ENCODE measurements around the gene SORBS1.
A peak's percentile ranks its signal among the peaks of the same experiment; 100 is the strongest.

SORBS1 gene

DNA sequence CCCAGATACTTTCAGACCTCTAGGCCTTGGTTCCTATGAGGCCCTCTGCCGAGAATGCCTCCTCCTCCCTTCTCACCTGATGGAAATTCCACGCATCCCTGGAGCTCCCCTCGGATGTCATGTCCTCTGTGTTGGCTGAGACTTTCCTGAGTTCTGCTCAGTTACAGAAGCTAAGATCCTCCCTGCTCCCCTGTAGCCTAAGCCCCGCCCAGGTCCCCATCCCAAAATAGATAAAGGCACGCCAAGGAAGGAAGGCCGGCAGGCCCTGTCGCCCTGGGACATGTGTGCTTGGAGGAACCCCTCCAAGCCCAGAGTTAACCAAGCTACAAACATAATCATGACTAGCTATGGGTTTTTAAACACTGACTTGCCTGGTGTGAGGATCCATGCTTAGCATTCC lies 123.5 kb downstream of the SORBS1 start:
- no peak for DNase-seq (ENCODE audit: low read depth in 2 of 2)

DNA sequence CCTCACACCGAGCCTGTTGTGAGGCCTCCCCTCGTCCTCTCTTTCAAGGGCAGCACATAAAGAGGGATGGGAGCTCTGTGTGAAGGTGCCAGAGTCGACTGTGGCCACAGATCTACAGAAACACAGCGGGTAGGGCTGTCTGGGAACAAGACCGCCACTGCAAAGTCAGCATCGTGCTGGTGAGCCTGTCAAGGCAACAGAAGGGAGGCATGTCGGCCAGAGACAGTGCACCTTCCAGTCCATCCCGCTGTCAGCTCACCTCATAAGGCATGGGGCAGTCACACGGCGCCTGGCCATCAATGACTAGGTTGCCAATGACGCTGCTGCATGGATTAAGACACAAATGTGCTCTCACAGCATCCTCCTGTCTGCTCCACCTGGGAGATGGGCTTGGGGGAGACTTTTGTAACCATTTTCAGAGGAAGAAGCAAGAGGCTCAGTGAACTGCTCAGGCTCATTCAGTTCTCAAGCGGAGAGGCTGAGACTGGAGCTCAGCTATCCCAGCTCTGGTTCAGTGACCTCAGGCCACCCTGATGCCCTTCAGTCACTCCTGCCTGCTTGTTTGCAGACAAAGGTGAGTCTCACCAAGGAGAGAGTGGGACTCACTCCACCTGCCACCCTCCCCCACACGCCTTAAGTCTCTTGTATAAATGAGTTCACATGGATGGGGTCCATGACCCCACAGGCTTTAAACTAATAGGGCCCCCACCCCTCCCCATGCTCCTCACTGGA lies 125.5 kb downstream of the SORBS1 start:
- no peak for DNase-seq (ENCODE audit: low read depth in 2 of 2)

DNA sequence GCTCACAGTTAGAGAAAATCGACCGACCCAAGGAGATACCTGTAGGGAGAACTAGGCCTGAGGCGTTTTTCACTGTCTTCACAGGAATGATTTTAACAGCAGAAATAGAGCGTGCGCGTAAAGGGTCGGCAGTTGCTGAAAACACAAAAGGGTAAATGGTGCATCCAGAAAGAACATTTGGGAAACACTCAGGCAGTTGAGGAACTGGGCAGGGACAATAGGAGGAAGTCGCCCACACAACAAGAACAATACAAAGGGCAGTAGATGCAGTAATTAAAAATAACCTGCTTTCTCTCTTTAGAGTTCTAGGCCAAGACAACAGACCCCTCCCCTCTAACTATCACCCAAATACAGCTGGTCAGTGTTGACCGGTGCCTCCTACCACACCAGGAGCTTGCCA lies 126.6 kb downstream of the SORBS1 start:
- DNase-seq (ENCODE audit: low read depth in 2 of 2): no peak

DNA sequence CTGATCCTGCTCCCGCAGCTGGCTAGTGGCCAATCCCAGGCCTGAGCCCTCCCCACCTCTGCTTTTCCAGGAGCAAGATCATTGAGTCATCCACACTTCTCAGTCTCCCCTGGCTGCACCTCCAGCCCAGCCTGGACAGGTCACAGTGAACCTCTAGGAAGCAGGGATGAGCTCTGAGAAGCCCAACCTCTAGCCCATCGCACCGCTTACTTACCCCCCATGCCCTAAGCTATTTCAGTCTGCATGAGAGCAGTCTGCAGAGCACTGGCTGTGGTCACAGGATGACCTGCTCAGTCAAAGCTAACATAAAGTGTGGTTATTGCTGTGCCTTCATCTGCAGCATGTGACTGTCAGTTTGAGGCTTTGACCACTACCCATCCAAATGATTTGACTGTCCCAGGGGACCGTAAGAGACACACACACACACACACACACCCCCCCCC lies 129.2 kb downstream of the SORBS1 start:
- no peak for DNase-seq (ENCODE audit: low read depth in 2 of 2)

DNA sequence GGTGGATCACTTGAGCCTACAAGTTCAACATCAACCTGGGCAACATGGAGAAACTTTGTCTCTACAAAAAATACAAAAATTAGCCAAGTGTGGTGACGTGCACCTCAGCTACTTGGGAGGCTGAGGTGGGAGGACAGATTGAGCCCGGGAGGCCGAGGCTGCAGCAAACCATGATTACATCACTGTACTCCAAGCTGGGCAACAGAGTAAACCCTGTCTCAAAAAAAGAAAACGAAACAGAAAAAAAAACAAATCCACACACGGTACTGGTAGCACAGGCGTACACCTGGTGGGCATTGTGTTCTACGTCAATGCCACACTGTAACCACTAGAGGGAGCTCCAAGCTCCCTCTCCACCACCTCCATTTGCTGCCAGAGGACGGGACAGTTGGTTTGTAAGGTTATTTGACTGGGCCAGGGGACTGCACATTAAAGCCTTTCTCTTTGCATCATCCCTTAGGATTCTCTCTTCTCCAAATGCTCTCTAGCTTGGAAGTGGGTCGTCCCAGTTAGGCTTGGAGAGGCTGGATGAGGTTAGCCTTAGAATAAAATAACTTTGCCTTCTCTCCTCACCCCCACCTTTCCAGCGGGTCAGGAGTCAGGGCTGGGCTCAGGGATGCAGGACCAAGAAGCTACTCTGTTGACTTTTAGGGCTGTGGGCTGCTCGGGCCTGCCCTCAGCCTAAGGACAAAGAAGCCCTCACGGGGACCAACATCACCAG lies 130.8 kb downstream of the SORBS1 start:
- peak; percentile 18 to 26 for DNase-seq (ENCODE audit: low read depth in 2 of 2)

DNA sequence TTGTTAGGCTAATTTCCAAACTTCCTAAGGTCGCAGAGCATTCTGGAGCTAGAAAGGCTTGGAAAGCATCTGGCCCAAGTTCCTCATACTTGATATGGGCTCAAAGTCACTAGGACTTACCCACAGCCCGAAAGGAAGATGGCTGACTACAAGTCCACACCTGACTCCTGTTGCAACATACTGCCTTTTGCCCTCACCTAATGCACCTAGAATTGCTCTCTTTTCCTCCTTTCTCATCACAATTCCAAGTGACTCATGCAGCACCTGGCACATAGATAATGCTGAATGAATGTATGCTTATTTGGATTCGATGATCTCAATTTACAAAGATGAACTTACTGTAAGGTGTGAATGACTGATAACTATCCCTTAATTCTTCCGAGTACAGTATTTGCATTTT lies 131.5 kb downstream of the SORBS1 start:
- no peak for DNase-seq (ENCODE audit: low read depth in 2 of 2)

DNA sequence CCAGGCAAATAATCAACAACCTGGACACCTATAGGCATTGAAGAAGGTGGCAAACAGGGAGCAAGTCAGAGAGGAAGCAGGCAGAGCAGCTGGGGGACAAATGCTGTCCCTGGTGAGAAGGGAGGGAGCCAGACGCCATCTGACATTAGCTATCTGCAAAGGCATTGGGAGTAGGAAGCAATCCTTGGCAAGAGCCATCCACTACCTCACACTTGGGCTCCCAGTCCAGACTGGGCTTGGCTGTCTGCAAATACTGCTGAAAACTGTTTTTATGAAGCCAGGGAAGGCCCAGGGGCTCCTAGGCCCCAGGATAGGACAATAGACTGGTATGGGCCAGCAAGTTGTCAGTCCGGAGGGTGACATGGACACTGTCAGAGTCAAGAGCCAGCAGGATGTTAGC lies 132.5 kb downstream of the SORBS1 start:
- DNase-seq (ENCODE audit: low read depth in 2 of 2): no peak

DNA sequence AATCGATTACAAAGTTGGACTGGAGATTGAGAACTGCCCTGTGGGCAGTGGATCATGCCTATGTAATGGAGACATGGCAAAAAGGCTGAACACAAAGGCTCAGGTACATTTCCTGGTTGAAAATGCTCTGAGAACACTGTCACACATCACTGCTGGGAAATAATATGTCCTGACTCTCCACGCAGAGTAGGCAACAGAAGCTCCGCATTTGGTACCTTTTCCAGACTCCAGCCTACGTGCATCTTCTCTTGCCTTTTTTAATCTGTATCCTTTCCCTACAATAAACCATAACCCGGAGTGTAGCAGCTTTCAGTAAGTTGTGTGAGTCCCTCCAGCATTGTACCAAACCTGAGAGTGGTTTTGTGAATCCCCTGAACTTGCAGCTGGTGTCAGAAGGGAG lies 134.7 kb downstream of the SORBS1 start:
- no peak for DNase-seq (ENCODE audit: low read depth in 2 of 2)

DNA sequence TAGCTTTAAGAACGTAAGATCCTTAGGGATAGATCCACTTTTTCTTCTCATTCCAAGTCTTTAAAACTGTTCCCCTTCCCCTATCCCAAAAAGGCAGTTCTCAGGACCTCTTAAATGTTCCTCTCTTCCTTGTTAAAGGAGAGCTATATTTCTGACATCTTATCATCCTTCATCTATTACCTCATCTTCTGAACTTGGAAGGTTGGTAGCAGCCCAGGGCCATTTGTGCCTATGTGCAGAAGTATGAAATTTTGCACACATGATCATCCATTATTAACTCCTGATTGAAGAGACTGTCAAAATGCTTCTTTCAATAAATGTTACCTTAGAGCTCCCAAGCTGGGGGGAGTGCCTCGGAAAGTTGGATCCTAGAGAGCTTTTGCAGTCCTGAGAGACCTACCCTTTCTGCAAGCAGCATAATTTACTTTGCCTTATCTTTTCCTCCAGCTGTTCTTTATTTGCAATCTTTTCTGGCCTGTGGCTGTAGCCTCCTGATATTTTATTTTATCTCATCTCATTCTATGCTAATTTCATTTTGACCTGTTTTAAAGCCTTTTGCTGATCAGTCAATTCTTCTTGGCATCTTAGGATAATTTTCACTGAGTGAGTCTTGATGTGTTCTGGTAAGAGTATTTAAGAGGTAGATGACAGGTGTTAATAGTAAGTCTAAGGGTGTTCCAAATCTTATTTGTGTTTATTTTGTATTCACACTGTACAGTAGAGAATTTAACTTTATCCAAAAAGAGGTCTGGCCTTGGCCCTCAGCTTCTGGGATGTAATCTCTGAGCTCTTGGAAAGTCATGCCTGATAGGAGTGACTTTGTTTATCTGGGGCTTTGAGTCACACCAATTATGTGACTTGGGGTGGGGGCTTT lies 135.3 kb downstream of the SORBS1 start:
- no peak for DNase-seq (ENCODE audit: low read depth in 2 of 2)

DNA sequence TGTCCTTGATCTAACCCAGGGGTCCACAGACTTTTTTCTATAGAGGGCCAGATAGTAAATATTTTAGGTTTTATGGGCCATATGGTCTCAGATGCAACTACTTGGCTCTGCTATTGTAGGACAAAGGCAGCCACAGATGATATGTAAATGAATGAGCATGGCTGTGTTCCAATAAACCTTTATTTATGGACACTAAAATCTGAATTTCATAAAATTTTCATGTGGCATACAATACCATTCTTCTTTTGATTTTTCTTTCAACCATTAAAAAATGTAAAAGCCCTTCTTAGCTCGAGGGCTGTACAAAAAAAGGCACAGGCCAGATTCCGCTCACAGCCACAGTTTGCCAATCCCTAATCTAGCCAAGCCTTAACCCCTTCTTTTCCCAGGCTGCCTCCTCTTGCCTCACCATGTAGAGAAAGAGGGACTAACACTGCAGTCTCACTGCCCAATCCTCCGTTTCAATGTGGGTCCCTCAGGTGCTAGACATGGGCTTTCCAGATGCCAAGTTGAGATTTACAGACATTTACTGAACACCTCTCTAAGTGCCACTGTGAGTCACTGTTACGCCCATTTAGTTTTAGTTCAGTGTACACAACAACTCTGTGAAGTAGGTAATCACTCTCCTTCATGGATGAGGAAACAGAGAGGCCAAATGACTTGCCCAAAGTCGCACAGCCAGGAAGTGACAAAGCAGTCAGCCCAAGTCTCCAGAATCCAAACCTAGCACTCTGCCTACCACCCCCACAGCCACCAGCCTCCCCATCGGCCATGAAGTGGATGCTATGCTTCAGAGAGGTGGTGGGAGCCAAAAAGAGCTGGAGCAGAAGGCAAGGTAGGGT lies 137.8 kb downstream of the SORBS1 start:
- no peak for DNase-seq (ENCODE audit: low read depth in 2 of 2)

DNA sequence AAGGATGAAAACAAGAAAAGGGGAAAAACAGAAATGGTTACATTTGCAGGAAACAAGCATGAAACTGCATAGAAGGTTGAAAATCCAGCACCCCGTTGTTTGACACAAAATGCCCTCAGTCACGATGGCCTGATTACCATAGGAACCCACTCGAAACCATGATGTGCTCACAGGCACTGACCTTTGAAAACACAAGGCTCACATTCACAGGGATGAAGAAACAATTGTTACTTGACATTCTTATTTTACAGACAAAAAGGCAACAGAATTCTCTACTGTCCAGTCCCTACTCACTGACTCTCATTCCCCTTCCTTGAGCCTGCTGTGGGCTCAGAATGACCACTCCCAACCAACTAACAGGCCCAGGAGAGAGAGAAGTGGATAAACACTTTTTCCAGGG lies 138.9 kb downstream of the SORBS1 start:
- no peak for DNase-seq (ENCODE audit: low read depth in 2 of 2)

DNA sequence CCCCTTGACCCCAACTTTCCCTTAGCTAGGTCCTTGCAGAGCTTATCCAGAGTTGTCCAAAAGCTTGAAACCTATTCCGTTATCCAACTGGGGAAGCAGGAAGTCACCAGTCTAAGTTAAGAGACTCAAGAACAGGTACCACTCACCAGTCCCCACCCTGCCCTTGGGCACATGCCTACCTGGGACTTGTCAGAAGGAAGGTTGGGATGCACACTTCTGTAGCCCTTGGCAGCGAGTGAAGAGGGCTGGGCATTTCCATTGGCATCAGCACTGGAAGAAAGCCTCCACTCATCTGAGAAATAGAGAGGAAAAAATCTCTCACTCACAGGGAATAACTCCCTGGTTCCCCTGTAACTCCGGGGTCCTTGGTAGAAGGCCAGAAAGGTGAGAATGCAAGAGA lies 139.4 kb downstream of the SORBS1 start:
- no peak for DNase-seq (ENCODE audit: low read depth in 2 of 2)

DNA sequence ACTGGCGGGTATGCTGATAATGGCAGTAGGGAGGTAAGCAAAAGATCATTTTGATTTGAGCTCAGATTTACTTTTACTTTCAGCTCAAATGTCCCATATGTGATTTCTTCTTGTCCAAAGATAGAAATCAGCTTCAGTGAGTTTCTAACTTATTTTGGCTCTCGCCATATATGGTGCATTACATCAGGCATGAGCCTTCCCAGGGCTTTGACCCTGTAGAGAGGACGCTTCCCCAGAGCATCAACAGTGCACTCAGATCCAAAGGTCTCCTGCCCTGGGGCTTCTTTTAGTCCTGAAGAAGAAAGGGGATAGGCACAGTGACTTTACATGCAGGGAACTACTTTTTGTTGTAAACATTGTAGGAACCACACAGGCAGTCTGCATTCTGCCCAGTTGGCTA lies 141.8 kb downstream of the SORBS1 start:
- DNase-seq (ENCODE audit: low read depth in 2 of 2): no peak

DNA sequence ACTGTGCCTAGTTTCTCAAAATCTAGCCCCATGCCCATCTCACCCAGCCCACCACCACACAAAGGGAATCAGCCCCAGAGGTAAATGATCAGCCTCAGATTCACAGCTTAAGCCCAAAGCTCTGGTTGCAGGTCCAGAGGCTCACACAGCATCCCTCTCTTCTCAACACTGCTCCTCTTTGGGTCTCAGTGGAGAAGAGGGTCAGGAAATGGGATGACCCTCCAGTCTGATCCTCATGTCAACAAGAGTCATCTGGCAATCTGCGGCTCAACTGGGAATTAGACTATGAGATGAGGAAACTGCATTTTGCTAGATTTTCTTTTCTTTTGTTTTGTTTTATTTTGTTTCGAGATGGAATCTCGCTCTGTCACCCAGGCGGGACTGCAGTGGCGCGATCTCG lies 144.2 kb downstream of the SORBS1 start:
- no peak for DNase-seq (ENCODE audit: low read depth in 2 of 2)

DNA sequence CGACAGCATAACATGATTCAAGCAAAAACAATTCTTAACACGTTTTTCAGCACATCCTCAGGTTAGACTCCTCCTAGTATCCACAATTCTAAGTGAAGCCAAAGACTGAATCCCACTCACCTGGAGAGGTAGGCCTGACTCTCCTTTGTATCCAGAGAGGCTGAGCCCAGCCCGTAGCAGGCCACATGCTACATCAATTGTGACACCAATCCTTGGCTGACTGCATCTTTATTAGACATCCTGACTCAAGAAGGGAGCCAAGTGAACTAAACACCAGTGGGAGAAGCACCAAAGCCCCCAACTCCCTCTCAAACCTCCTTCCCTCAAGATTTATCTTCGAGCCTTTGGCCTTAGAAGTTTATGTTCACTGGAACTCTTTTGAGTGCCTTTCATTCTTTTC lies 144.9 kb downstream of the SORBS1 start:
- DNase-seq (ENCODE audit: low read depth in 2 of 2): no peak

DNA sequence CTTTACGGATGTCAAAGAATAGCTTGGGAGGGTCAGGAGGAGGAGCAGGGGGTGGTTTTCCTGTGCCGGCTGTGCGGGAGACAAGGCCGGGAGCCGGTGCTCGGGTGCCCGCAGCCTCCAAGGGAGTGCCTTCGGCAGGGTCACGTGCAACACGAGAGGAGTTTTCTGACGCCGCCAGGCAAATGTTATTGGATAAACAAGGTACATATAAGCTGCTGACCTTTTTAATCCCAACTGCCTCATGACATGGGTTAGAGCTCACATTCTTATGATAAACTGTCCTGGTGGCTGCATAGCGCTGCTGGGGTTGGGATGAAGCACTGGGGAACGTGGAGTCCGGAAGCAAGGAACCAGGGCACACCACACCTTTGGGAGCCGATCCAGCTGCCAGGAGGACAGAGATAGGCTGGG lies 145.5 kb downstream of the SORBS1 start:
- DNase-seq (ENCODE audit: low read depth in 2 of 2): no peak

DNA sequence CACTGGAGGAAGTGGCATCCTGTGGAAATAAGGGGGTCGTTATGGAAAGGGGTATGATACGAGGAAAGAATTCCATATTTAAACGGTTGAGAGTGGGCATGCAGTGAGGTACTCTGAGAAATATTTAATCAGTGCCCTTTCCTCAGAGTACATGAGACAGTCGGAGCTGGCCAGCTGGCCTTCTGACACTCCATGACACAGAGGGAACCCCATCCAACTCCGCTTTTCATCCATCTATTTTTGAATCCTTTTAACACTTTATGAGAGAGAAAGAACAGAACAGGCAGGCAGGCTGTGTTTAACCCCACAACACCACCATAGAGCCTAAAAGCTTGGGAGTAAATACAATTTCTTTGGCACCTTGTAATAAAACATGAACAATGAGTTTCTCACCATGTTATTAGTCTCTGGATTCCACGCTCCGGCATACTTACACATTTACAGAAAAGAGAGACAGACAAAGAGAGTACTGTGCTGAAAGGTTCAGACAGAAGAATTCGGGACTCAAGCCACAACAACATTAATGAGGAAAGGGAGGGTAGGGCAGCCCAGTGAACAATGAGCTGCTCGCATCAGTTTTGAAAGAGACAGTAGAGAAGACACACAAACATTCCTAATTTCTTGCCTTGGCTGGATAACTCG lies 146.2 kb downstream of the SORBS1 start:
- no peak for DNase-seq (ENCODE audit: low read depth in 2 of 2)

DNA sequence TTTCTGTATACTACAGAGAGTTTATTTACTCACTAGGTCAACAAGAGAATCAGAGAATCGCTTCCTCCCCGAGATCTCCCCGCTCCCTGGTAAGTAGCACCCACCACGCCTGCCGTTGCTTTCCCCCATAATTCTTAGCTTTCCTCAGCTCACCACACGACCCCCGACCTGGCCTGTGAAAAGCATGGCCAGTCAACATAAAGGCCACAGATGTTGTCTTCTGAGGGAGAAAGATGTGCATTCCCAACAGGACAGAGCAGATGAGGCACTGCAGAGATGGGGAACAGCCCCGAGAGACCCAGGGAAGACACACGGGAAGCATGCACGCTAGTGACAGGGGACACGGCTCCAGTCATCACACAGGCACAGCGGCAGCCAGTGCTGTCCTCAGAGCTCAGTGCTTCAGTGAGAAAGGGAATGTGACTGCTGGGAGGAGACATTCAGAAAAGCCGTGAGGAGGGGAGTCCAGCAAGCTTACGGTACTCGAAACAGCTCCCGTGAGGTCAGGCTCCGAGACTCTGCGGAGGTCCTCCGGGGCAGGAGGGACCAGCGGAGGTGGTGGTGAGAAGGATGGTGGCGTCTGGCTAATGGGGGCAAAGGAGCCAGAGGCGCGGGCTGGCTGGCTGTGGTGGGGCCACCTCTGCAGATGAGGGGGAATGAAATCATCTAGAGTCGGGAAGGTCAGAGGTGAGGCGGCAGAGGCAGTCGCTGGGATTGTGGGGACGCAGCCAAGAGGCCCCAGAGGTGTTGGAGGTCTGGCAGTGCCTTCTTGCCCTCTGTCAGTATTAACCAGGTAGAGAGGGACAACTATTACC lies 146.9 kb downstream of the SORBS1 start:
- DNase-seq (ENCODE audit: low read depth in 2 of 2): no peak

DNA sequence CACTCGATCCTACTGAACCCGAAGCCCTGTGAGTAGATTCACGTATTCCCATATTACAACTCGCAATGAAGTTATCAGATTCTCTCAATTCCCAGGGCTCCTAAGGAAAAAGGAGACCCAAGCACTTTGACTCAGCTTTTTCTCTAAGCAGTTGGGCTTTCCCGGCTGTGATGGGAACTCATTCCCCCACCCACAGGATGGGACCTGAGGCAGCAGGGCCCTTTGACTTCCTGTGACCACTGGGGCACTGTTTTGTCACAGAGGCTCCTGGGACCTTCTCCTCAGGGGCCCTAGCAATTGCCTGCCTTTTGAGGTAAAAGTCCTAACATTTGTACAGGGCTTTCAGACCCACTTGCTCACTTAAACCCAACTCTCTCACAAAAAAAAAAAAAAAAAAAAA lies 147.6 kb downstream of the SORBS1 start:
- no peak for DNase-seq (ENCODE audit: low read depth in 2 of 2)

DNA sequence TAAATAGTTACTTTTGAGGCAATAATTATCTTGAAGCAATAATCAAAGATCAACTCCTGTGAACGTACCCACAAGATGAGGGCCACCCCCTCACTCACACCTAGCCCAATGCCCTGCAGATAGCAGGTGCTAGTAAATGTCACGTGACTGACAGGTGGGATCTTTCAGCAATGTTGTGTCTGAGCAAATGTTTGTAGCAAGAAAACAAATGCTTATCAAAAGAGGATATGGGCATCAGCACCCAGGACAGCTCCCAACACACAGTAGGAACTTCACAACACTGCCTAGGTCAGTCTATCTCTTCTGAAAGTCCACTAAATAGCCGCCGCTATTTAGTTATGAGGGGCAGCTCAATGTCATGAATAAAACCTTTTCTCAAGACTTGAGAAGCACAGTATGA lies 149.5 kb downstream of the SORBS1 start:
- no peak for DNase-seq (ENCODE audit: low read depth in 2 of 2)
